Measurements from ENCODE around the gene PNPLA8.

- TF ChIP-seq CTCF (IDR thresholded peaks at IDR 0.05) (no peak), EZH2 (IDR thresholded peaks at IDR 0.05; ENCODE audit: borderline replicate concordance, insufficient read depth, low read depth, low read length, poor library complexity, severe bottlenecking) (no peak)
These were observed 77.1 kb downstream of the PNPLA8 start for GRCh38 chr7:108448584-108449505.

Data from B cell (primary cell).